T follicular helper cell (primary cell): Measurements from ENCODE around the gene OR11H7.
"Not testable (repeated sequence)": the region's sequence is repeated elsewhere in the genome, so short reads cannot be mapped to it uniquely, and the experiment has no call there.

ENCODE experiments used
- DNase-seq: peaks from one replicate; pipeline ENCODE4 v3.0.0-alpha.2; 2020; ENCODE audit warnings: low read depth
- total RNA-seq, 2 experiments: gene quantifications; one replicate each; lab custom pipeline; 2026; lab: John Stamatoyannopoulos, UW

The OR11H7 gene
- total RNA-seq, result 0 reads per million in 2 experiments

- no peak for DNase-seq
These were observed at the start of gene OR11H7 for GRCh38 chr14:20228681-20229080. TSS of gene OR11H7 (plus strand) at chr14:20228981.

GRCh38 chr14:20179218-20179617, 49.6 kb upstream of the OR11H7 start:
- no peak for DNase-seq

GRCh38 chr14:20179880-20180279, 48.9 kb upstream of the OR11H7 start:
- no peak for DNase-seq

GRCh38 chr14:20180486-20180885, 48.3 kb upstream of the OR11H7 start:
- DNase-seq, result no peak

- DNase-seq, result no peak
These were observed 44.6 kb upstream of the OR11H7 start for GRCh38 chr14:20184181-20184580.

GRCh38 chr14:20190596-20190995, 38.2 kb upstream of the OR11H7 start, which contains the start of gene OR11G2:
TSS of gene OR11G2 (plus strand) at chr14:20190896. CDS start at chr14:20197438, 6,542 bp downstream.
- no peak for DNase-seq

GRCh38 chr14:20191396-20191795, 37.4 kb upstream of the OR11H7 start:
- DNase-seq, result no peak

- no peak for DNase-seq
These were observed 34.7 kb upstream of the OR11H7 start for GRCh38 chr14:20194101-20194500.

- DNase-seq, result not testable (repeated sequence)
These were observed 33.6 kb upstream of the OR11H7 start for GRCh38 chr14:20195170-20195569.

- no peak for DNase-seq
These were observed 32.9 kb upstream of the OR11H7 start for GRCh38 chr14:20195911-20196310.

GRCh38 chr14:20197459-20197858, 31.3 kb upstream of the OR11H7 start:
- DNase-seq, result no peak

GRCh38 chr14:20198991-20199390, 29.8 kb upstream of the OR11H7 start:
- no peak for DNase-seq

GRCh38 chr14:20204721-20205120, 24.1 kb upstream of the OR11H7 start:
- DNase-seq, result no peak

- no peak for DNase-seq
These were observed 19.2 kb upstream of the OR11H7 start for GRCh38 chr14:20209595-20209994.

GRCh38 chr14:20212406-20212805, 16.4 kb upstream of the OR11H7 start:
- DNase-seq, result not testable (repeated sequence)

- no peak for DNase-seq
These were observed 13.6 kb upstream of the OR11H7 start for GRCh38 chr14:20215196-20215595.

- no peak for DNase-seq
These were observed 9.7 kb upstream of the OR11H7 start for GRCh38 chr14:20219033-20219432.

GRCh38 chr14:20223410-20223809, 5.4 kb upstream of the OR11H7 start, which contains the start of gene OR11H6:
TSS of gene OR11H6 (plus strand) at chr14:20223710. CDS start at chr14:20223710, 0 bp downstream.
- DNase-seq, result no peak

GRCh38 chr14:20235415-20235814, 6.6 kb downstream of the OR11H7 start:
- not testable (repeated sequence) for DNase-seq

GRCh38 chr14:20247646-20248246, 19.0 kb downstream of the OR11H7 start:
- DNase-seq, result no peak

GRCh38 chr14:20262642-20263128, 33.9 kb downstream of the OR11H7 start:
- DNase-seq, result no peak

- DNase-seq, result not testable (repeated sequence)
These were observed 35.6 kb downstream of the OR11H7 start for GRCh38 chr14:20264361-20264760.

- no peak for DNase-seq
These were observed 45.3 kb downstream of the OR11H7 start for GRCh38 chr14:20274062-20274461.

- DNase-seq, result no peak
These were observed 48.6 kb downstream of the OR11H7 start for GRCh38 chr14:20277409-20277808.
